SK-N-MC (cell line): Measurements from ENCODE around the gene CLEC14A.

Source experiments
- EZH2 ChIP-seq: fragments of 200-600 bp; sonication (generic); IDR thresholded peaks from one replicate; pipeline ENCODE4 v1.6.1; 2017; ENCODE audit warnings: antibody characterized with exemption
- FOXP2 ChIP-seq: optimal IDR thresholded peaks from 2 replicates; pipeline ENCODE3; 2011; ENCODE audit warnings: mild to moderate bottlenecking, moderate library complexity; ENCODE audit not compliant: insufficient read depth; ENCODE audit errors: extremely low read length, control extremely low read depth
- POLR2AphosphoS5 ChIP-seq: IDR thresholded peaks from 2 replicates; pipeline ENCODE4 v1.6.1; 2012; ENCODE audit warnings: mild to moderate bottlenecking, low read depth, low read length, borderline replicate concordance

DNA sequence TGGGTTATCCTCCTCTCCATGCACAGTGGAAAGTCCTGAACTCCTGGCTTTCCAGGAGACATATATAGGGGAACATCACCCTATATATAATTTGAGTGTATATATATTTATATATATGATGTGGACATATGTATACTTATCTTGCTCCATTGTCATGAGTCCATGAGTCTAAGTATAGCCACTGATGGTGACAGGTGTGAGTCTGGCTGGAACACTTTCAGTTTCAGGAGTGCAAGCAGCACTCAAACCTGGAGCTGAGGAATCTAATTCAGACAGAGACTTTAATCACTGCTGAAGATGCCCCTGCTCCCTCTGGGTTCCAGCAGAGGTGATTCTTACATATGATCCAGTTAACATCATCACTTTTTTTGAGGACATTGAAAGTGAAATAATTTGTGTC lies 43.8 kb downstream of the CLEC14A start:
- no peak for TF ChIP-seq POLR2AphosphoS5
- no peak for TF ChIP-seq EZH2
- TF ChIP-seq FOXP2: no peak
